Measurements from ENCODE around the gene DNASE1. TPM values are rescaled to one million over a fixed set of nuclear protein-coding genes. Genes with fewer than 3 reads are reported as not detected.
A peak's percentile ranks its signal among the peaks of the same experiment; 100 is the strongest.

Gene DNASE1
- total and polyA plus RNA-seq, 11 donors: 3.2 to 10.2 (median 6.0) TPM

- no peak for ATAC-seq
- Histone ChIP-seq H3K4me3 (no peak overlapping the region), H3K36me3 (peaks cover 0 to 74% (median 56%) of the 10 kb centered on the region in 9 donors), H3K27me3 (no peaks in the 10 kb centered on the region), H3K27ac (no peak overlapping the region), H3K4me1 (peaks cover 0 to 19% (median 6%) of the 10 kb centered on the region in 12 donors), H3K9me3 (no peaks in the 10 kb centered on the region)
- intact Hi-C loops (cut with DNase I): no loop called here
- WGBS, 4 donors: 86 to 92% (median 90%) methylated on average over 20 to 42 of the region's 42 CpGs
- TF ChIP-seq POLR2A (IDR thresholded peaks at IDR 0.05): no peak
- TF ChIP-seq, protein P1, sequence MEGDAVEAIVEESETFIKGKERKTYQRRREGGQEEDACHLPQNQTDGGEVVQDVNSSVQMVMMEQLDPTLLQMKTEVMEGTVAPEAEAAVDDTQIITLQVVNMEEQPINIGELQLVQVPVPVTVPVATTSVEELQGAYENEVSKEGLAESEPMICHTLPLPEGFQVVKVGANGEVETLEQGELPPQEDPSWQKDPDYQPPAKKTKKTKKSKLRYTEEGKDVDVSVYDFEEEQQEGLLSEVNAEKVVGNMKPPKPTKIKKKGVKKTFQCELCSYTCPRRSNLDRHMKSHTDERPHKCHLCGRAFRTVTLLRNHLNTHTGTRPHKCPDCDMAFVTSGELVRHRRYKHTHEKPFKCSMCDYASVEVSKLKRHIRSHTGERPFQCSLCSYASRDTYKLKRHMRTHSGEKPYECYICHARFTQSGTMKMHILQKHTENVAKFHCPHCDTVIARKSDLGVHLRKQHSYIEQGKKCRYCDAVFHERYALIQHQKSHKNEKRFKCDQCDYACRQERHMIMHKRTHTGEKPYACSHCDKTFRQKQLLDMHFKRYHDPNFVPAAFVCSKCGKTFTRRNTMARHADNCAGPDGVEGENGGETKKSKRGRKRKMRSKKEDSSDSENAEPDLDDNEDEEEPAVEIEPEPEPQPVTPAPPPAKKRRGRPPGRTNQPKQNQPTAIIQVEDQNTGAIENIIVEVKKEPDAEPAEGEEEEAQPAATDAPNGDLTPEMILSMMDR (IDR thresholded peaks at IDR 0.05): no peak
- peak in 2 of 5 donors; percentile 27 to 33 for DNase-seq
Measured at GRCh38 chr16:3656491-3657468, 2.3 kb downstream of the DNASE1 start.

GRCh38 chr16:3659251-3659650, 4.8 kb downstream of the DNASE1 start:
- no peak for TF ChIP-seq POLR2A (IDR thresholded peaks at IDR 0.05)
- TF ChIP-seq, protein P1 (IDR thresholded peaks at IDR 0.05): no peak
- H3K27me3 ChIP-seq: no peaks in the 10 kb centered on the region
- H3K9me3 ChIP-seq: no peaks in the 10 kb centered on the region
- no peak overlapping the region for H3K4me3 ChIP-seq
- intact Hi-C loops (cut with DNase I): no loop called here
- peaks cover 0 to 18% (median 6%) of the 10 kb centered on the region in 12 donors for H3K4me1 ChIP-seq
- no peak overlapping the region for H3K27ac ChIP-seq
- no peak for DNase-seq
- peaks cover 0 to 95% (median 76%) of the 10 kb centered on the region in 9 donors for H3K36me3 ChIP-seq
- WGBS, 4 donors: 85 to 90% (median 89%) methylated on average over 3 of the region's 3 CpGs
- no peak for ATAC-seq

GRCh38 chr16:3661311-3661710, 6.8 kb downstream of the DNASE1 start:
- H3K4me1 ChIP-seq: no peaks in the 10 kb centered on the region
- H3K27me3 ChIP-seq: no peaks in the 10 kb centered on the region
- WGBS, 4 donors: 88 to 94% (median 89%) methylated on average over 11 to 12 of the region's 12 CpGs
- ATAC-seq: no peak
- no peak overlapping the region for H3K4me3 ChIP-seq
- no peak for TF ChIP-seq POLR2A (IDR thresholded peaks at IDR 0.05)
- TF ChIP-seq, protein P1 (IDR thresholded peaks at IDR 0.05): no peak
- peaks cover 0 to 98% (median 93%) of the 10 kb centered on the region in 9 donors for H3K36me3 ChIP-seq
- intact Hi-C loops (cut with DNase I): no loop called here
- no peaks in the 10 kb centered on the region for H3K9me3 ChIP-seq
- DNase-seq: peak in 1 of 5 donors; percentile 21
- no peak overlapping the region for H3K27ac ChIP-seq

DNA sequence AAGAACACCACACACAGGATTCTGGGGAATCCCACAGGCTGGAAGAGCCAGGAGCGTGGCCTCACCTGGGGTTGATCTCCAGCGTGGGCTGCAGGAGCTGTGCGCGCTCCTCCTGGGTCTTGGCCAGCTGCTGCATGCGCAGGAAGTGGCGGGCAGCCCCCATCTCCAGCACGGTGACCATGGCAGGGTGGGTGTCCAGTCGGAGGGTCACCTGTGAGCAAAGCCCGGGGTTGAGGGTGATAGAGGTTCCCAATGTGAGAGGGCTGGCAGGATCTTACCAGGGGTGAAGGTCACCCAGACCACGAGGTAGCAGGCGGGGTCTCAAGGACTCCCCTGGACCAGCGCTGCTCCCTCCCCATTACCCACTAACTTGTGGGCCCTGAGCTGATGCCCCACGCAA, 7.4 kb downstream of the DNASE1 start:
- ATAC-seq (peak in 1 of 4 donors; percentile 10), DNase-seq (peak in 2 of 5 donors; percentile 25 to 51)
- H3K9me3 ChIP-seq: no peaks in the 10 kb centered on the region
- intact Hi-C loops (cut with DNase I): no loop called here
- H3K36me3 ChIP-seq: peaks cover 0 to 96% (median 88%) of the 10 kb centered on the region in 9 donors
- no peak overlapping the region for H3K27ac ChIP-seq
- WGBS, 4 donors: 90 to 96% (median 93%) methylated on average over 6 to 13 of the region's 13 CpGs
- no peak for TF ChIP-seq POLR2A (IDR thresholded peaks at IDR 0.05)
- TF ChIP-seq, protein P1 (IDR thresholded peaks at IDR 0.05): no peak
- H3K27me3 ChIP-seq: no peaks in the 10 kb centered on the region
- no peak overlapping the region for H3K4me3 ChIP-seq
- H3K4me1 ChIP-seq: no peaks in the 10 kb centered on the region
